GM12872 (cell line): Measurements from ENCODE around the gene ANO5.

Source experiments
- TF ChIP-seq, protein P1 (sequence below): IDR thresholded peaks from 3 replicates; pipeline ENCODE4 v1.5.1; 2011; ENCODE audit warnings: low read depth, mild to moderate bottlenecking, low read length, moderate library complexity; ENCODE audit not compliant: insufficient read depth

ANO5 gene

GRCh38 chr11:22203281-22203680 is 10.4 kb downstream of the ANO5 start:
- TF ChIP-seq, protein P1, sequence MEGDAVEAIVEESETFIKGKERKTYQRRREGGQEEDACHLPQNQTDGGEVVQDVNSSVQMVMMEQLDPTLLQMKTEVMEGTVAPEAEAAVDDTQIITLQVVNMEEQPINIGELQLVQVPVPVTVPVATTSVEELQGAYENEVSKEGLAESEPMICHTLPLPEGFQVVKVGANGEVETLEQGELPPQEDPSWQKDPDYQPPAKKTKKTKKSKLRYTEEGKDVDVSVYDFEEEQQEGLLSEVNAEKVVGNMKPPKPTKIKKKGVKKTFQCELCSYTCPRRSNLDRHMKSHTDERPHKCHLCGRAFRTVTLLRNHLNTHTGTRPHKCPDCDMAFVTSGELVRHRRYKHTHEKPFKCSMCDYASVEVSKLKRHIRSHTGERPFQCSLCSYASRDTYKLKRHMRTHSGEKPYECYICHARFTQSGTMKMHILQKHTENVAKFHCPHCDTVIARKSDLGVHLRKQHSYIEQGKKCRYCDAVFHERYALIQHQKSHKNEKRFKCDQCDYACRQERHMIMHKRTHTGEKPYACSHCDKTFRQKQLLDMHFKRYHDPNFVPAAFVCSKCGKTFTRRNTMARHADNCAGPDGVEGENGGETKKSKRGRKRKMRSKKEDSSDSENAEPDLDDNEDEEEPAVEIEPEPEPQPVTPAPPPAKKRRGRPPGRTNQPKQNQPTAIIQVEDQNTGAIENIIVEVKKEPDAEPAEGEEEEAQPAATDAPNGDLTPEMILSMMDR: no peak

GRCh38 chr11:22207162-22207561 is 14.3 kb downstream of the ANO5 start:
- TF ChIP-seq, protein P1: no peak

GRCh38 chr11:22208151-22208858 is 15.4 kb downstream of the ANO5 start:
- TF ChIP-seq, protein P1: no peak

- TF ChIP-seq, protein P1: no peak
These were observed 24.1 kb downstream of the ANO5 start for GRCh38 chr11:22216940-22217339.

DNA sequence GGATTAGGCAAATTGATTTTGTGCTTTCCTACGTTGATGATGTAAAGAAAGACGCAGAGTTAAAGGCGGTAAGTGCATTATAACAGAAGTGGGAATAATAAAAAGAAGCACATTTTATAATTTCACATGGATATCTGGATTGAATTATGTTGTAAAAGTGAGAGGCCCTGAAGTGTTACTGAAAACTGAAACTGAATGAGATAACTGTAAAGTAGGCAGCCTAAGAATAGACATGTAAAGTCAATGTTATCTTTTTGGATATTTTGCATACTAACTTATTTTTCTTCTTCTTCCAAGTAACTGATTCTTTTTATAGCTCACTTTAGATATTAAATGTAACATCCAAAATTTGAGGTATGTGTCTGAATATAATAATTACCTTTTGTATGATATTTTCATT is 28.3 kb downstream of the ANO5 start:
- TF ChIP-seq, protein P1: no peak

GRCh38 chr11:22225190-22225589 is 32.3 kb downstream of the ANO5 start:
- TF ChIP-seq, protein P1: no peak

DNA sequence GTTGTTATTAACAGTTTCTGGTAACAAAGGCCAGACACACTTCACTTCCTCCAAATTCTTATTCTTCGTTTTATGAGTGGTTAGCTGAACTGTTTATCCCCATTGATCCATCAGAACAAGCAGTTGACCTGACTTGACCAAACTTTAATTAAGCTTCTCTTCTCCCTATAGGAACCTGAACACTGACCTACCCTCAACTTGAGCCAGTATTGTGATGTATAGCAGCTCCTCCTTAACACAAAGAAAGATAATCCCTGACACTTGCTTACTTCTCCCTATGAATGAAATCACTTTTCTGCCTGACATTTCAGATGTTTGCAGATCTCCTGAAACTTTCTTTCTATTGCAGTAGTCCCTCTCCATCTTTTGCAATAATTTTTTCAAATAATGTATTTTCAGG is 41.9 kb downstream of the ANO5 start:
- TF ChIP-seq, protein P1: no peak
